GM18517 (cell line): ENCODE data around the gene LDLRAD4.

Experiments
- ATAC-seq: cut with Tn5 transposase; IDR thresholded peaks from one replicate; pipeline ENCODE4 v1.9.1; 2021; ENCODE audit warnings: mild to moderate bottlenecking, moderate library complexity; ENCODE audit not compliant: unreplicated experiment

LDLRAD4 gene

GRCh38 chr18:13454363-13455150 lies 236.0 kb downstream of the LDLRAD4 start:
- ATAC-seq: no peak

GRCh38 chr18:13455471-13455870 lies 236.9 kb downstream of the LDLRAD4 start:
- peak; percentile 20 for ATAC-seq

GRCh38 chr18:13455960-13456481 lies 237.5 kb downstream of the LDLRAD4 start:
- peak; percentile 74 for ATAC-seq

- ATAC-seq: no peak
These were observed 238.2 kb downstream of the LDLRAD4 start for GRCh38 chr18:13456736-13457271.

GRCh38 chr18:13457327-13457726 lies 238.8 kb downstream of the LDLRAD4 start:
- no peak for ATAC-seq

GRCh38 chr18:13460946-13461345 lies 242.4 kb downstream of the LDLRAD4 start:
- ATAC-seq: no peak

GRCh38 chr18:13461469-13461868 lies 242.9 kb downstream of the LDLRAD4 start:
- ATAC-seq: no peak

- ATAC-seq: no peak
These were observed 243.4 kb downstream of the LDLRAD4 start for GRCh38 chr18:13461936-13462335.

GRCh38 chr18:13462686-13463085 lies 244.1 kb downstream of the LDLRAD4 start:
- no peak for ATAC-seq

GRCh38 chr18:13463526-13464210 lies 245.1 kb downstream of the LDLRAD4 start:
- ATAC-seq: no peak

GRCh38 chr18:13464432-13465123 lies 246.0 kb downstream of the LDLRAD4 start:
- ATAC-seq: peak; percentile 82

- peak; percentile 24 for ATAC-seq
These were observed 246.5 kb downstream of the LDLRAD4 start for GRCh38 chr18:13465124-13465446.

GRCh38 chr18:13465476-13465875 lies 246.9 kb downstream of the LDLRAD4 start:
- ATAC-seq: peak; percentile 18

GRCh38 chr18:13470516-13471197 lies 252.1 kb downstream of the LDLRAD4 start:
- ATAC-seq: no peak

- ATAC-seq: no peak
These were observed 252.8 kb downstream of the LDLRAD4 start for GRCh38 chr18:13471198-13471845.

GRCh38 chr18:13471971-13472628 lies 253.5 kb downstream of the LDLRAD4 start:
- no peak for ATAC-seq

GRCh38 chr18:13473751-13474150 lies 255.2 kb downstream of the LDLRAD4 start:
- ATAC-seq: no peak

GRCh38 chr18:13474336-13474735 lies 255.8 kb downstream of the LDLRAD4 start:
- no peak for ATAC-seq

- ATAC-seq: no peak
These were observed 256.5 kb downstream of the LDLRAD4 start for GRCh38 chr18:13474907-13475545.
